ENCODE data around the gene GAS2L3.
"Not testable (repeated sequence)": the region's sequence is repeated elsewhere in the genome, so short reads cannot be mapped to it uniquely, and the experiment has no call there.

The GAS2L3 gene

GRCh38 chr12:100591979-100592378 lies 18.5 kb downstream of the GAS2L3 start:
- Histone ChIP-seq H3K4me3 (ENCODE audit: low read length) (no peak overlapping the region), H2AFZ (ENCODE audit: low read depth, low read length) (no peak overlapping the region), H3K36me3 (ENCODE audit: insufficient read depth, low read length) (peaks cover under 1% of the 10 kb centered on the region), H3K9me3 (ENCODE audit: low read length) (no peaks in the 10 kb centered on the region), H3K27me3 (ENCODE audit: insufficient read depth, low read length) (no peaks in the 10 kb centered on the region), H3K4me1 (ENCODE audit: insufficient read depth, low read length) (peaks cover 36% of the 10 kb centered on the region)

DNA sequence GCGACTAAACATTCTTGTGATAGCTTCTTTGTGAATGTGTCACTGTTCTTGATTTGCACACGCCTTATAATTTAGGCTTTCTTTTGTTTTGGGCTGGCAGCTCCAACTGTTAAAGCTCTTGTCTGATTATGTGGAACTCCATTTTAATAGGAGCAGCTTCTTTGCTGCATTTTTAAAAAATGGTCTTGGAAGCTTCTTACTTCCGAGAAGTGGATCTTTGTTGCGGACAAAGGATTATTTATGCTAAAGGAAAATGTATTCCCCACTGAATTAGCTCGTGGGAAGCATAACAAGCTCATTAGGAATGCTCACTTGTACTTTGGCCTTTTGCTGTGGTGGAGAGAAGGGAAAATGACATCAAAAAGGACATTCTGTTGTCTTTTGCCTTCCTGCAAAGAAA lies 20.0 kb downstream of the GAS2L3 start:
- no peaks in the 10 kb centered on the region for H3K9me3 ChIP-seq (ENCODE audit: low read length)
- peak overlapping the region; percentile 65 for H3K4me3 ChIP-seq (ENCODE audit: low read length)
- H3K36me3 ChIP-seq (ENCODE audit: insufficient read depth, low read length) = peaks cover 9% of the 10 kb centered on the region

GRCh38 chr12:100601626-100602025 lies 28.1 kb downstream of the GAS2L3 start:
- Histone ChIP-seq H3K4me3 (ENCODE audit: low read length) (no peak overlapping the region), H3K36me3 (ENCODE audit: insufficient read depth, low read length) (peaks cover 57% of the 10 kb centered on the region), H3K9me3 (ENCODE audit: low read length) (peaks cover 6% of the 10 kb centered on the region), H2AFZ (ENCODE audit: low read depth, low read length) (no peak overlapping the region), H3K4me1 (ENCODE audit: insufficient read depth, low read length) (peaks cover 7% of the 10 kb centered on the region), H3K27me3 (ENCODE audit: insufficient read depth, low read length) (no peaks in the 10 kb centered on the region)

More for the DNA sequence above, 20.0 kb downstream of the GAS2L3 start:
- Histone ChIP-seq H3K27me3 (ENCODE audit: insufficient read depth, low read length) (no peaks in the 10 kb centered on the region), H3K4me1 (ENCODE audit: insufficient read depth, low read length) (peaks cover 40% of the 10 kb centered on the region), H2AFZ (ENCODE audit: low read depth, low read length) (no peak overlapping the region)

DNA sequence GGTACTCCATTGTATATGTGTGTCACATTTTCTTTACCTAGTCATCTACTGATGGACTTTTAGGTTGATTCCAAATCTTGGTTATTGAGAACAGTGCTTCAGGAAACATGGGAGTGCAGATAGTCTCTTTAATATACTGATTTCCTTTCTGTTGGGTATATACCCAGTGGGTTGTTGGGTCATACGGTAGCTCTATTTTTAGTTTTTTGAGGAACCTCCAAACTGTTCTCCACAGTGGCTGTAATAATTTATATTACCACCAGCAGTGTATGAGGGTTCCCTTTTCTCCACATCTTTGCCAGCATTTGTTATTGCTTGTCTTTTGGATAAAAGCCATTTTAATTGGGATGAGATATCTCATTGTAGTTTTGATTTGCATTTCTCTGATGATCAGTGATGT lies 29.5 kb downstream of the GAS2L3 start:
- H3K9me3 ChIP-seq (ENCODE audit: low read length); H3K27me3 ChIP-seq (ENCODE audit: insufficient read depth, low read length); H2AFZ ChIP-seq (ENCODE audit: low read depth, low read length); H3K4me3 ChIP-seq (ENCODE audit: low read length); H3K4me1 ChIP-seq (ENCODE audit: insufficient read depth, low read length): not testable (repeated sequence)
- peaks cover 60% of the 10 kb centered on the region for H3K36me3 ChIP-seq (ENCODE audit: insufficient read depth, low read length)

- no peaks in the 10 kb centered on the region for H3K4me1 ChIP-seq (ENCODE audit: insufficient read depth, low read length)
- H3K36me3 ChIP-seq (ENCODE audit: insufficient read depth, low read length) = peaks cover 67% of the 10 kb centered on the region
- H3K4me3 ChIP-seq (ENCODE audit: low read length) = no peak overlapping the region
- no peaks in the 10 kb centered on the region for H3K27me3 ChIP-seq (ENCODE audit: insufficient read depth, low read length)
- H2AFZ ChIP-seq (ENCODE audit: low read depth, low read length) = no peak overlapping the region
- peaks cover 9% of the 10 kb centered on the region for H3K9me3 ChIP-seq (ENCODE audit: low read length)
These were observed 35.3 kb downstream of the GAS2L3 start for GRCh38 chr12:100608776-100609175.

GRCh38 chr12:100610666-100611430 lies 37.4 kb downstream of the GAS2L3 start:
- Histone ChIP-seq H3K27me3 (ENCODE audit: insufficient read depth, low read length) (no peaks in the 10 kb centered on the region), H2AFZ (ENCODE audit: low read depth, low read length) (no peak overlapping the region), H3K4me1 (ENCODE audit: insufficient read depth, low read length) (no peaks in the 10 kb centered on the region), H3K9me3 (ENCODE audit: low read length) (peaks cover 8% of the 10 kb centered on the region), H3K36me3 (ENCODE audit: insufficient read depth, low read length) (peaks cover 70% of the 10 kb centered on the region), H3K4me3 (ENCODE audit: low read length) (no peak overlapping the region)

DNA sequence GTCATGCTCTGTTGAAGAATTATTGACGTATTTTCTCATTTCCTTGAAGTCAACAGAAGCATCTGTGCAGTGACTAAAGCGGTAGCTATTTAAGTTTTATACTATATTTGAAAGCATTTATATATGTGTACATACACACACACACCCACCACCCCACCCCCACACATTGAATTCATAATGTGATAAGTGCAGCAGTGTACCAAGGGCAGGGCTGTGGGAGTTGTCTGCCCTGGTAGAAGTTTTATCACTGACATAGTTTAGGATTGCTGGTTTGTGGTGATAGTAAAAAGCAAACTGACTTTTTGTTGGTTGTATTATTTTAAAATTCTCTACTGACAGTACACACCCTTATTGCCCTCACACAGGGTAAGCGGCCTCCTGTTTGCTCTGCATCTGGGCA lies 39.1 kb downstream of the GAS2L3 start:
- no peaks in the 10 kb centered on the region for H3K4me1 ChIP-seq (ENCODE audit: insufficient read depth, low read length)
- no peak overlapping the region for H2AFZ ChIP-seq (ENCODE audit: low read depth, low read length)
- peaks cover 6% of the 10 kb centered on the region for H3K9me3 ChIP-seq (ENCODE audit: low read length)
- peaks cover 74% of the 10 kb centered on the region for H3K36me3 ChIP-seq (ENCODE audit: insufficient read depth, low read length)
- no peaks in the 10 kb centered on the region for H3K27me3 ChIP-seq (ENCODE audit: insufficient read depth, low read length)
- H3K4me3 ChIP-seq (ENCODE audit: low read length) = no peak overlapping the region

- no peaks in the 10 kb centered on the region for H3K4me1 ChIP-seq (ENCODE audit: insufficient read depth, low read length)
- H3K4me3 ChIP-seq (ENCODE audit: low read length) = no peak overlapping the region
- no peaks in the 10 kb centered on the region for H3K27me3 ChIP-seq (ENCODE audit: insufficient read depth, low read length)
- H3K36me3 ChIP-seq (ENCODE audit: insufficient read depth, low read length) = peaks cover 23% of the 10 kb centered on the region
- no peak overlapping the region for H2AFZ ChIP-seq (ENCODE audit: low read depth, low read length)
- H3K9me3 ChIP-seq (ENCODE audit: low read length) = no peaks in the 10 kb centered on the region
These were observed 51.1 kb downstream of the GAS2L3 start for GRCh38 chr12:100624571-100624970.

DNA sequence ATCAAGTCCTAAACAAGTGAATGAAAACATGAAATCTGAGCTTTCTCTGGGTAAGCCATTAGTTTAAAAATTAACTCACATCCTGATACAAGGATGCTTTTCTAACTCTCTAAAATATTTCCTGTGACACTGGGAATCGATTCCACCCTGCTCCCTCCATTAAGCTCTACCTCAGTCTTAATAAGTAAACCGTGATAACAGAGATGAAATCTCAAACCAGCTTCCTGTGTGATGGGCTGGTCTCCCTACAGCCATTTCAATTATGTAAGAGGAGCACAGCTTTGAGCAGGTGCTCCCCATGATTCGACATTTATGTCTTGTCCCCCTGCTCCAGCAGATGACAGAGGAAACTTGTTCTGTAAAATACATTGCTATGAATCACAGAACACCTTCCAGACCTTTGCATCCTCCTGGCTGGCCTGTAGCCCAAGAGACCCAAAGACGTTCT lies 59.0 kb downstream of the GAS2L3 start:
- Histone ChIP-seq H3K27me3 (ENCODE audit: insufficient read depth, low read length) (no peaks in the 10 kb centered on the region), H3K4me1 (ENCODE audit: insufficient read depth, low read length) (no peaks in the 10 kb centered on the region), H3K9me3 (ENCODE audit: low read length) (no peaks in the 10 kb centered on the region), H3K36me3 (ENCODE audit: insufficient read depth, low read length) (peaks cover 3% of the 10 kb centered on the region), H2AFZ (ENCODE audit: low read depth, low read length) (no peak overlapping the region), H3K4me3 (ENCODE audit: low read length) (no peak overlapping the region)

DNA sequence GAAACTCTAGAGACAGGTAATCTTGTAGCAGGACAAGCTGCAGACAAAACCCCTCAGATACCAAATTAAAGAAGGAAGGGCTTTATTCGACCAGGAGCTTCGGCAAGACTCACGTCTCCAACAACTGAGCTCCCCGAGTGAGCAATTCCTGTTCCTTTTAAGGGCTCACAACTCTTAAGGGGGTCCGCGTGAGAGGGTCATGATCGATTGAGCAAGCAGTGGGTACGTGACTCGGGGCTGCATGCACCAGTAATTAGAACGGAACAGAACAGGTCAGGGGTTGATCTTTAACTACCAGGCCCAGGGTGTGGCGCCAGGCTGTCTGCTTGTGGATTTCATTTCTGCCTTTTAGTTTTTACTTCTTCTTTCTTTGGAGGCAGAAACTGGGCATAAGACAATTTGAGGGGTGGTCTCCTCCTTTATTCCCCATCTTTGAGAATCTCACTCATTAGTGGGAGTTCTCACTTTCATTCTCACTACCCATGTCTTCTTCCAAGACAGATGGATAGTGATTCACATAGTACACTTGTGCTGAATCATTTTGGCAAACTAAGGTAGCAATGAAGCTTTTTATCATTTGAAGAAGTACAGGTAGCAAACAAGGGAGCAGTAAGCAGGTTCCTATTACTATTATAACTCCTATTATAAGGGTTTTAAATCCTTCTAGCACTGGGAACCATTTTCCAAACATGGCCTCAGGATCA lies 59.8 kb downstream of the GAS2L3 start:
- H3K36me3 ChIP-seq (ENCODE audit: insufficient read depth, low read length); H2AFZ ChIP-seq (ENCODE audit: low read depth, low read length): not testable (repeated sequence)

GRCh38 chr12:100643246-100643645 lies 69.8 kb downstream of the GAS2L3 start:
- Histone ChIP-seq H3K4me3 (ENCODE audit: low read length) (no peak overlapping the region), H3K4me1 (ENCODE audit: insufficient read depth, low read length) (no peaks in the 10 kb centered on the region), H3K36me3 (ENCODE audit: insufficient read depth, low read length) (no peaks in the 10 kb centered on the region), H2AFZ (ENCODE audit: low read depth, low read length) (no peak overlapping the region), H3K9me3 (ENCODE audit: low read length) (peaks cover 12% of the 10 kb centered on the region), H3K27me3 (ENCODE audit: insufficient read depth, low read length) (no peaks in the 10 kb centered on the region)

More for the DNA sequence above, 59.8 kb downstream of the GAS2L3 start:
- H3K27me3 ChIP-seq (ENCODE audit: insufficient read depth, low read length); H3K9me3 ChIP-seq (ENCODE audit: low read length); H3K4me3 ChIP-seq (ENCODE audit: low read length); H3K4me1 ChIP-seq (ENCODE audit: insufficient read depth, low read length): not testable (repeated sequence)

DNA sequence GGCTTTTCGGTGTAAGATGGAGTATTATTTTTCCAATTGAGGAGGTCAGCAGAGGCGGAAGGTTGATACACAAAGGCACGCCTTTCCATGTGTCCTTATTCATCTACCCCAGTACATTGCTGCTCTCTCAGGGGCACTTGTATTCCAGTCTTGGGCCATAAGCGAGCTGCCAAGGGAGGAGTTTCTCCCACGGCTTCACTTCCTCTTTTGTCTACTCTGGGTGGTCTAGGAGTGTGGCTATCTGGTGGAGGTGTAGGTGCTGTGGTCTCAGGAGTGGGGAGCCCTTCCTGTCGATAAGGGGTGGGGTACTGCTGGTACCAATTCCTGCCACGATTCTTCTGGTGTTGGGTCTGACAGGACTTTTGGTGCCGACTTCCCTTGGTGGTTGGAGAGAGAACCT lies 73.4 kb downstream of the GAS2L3 start:
- H3K36me3 ChIP-seq (ENCODE audit: insufficient read depth, low read length) = no peaks in the 10 kb centered on the region
- peaks cover 12% of the 10 kb centered on the region for H3K9me3 ChIP-seq (ENCODE audit: low read length)
- peaks cover 4% of the 10 kb centered on the region for H3K4me1 ChIP-seq (ENCODE audit: insufficient read depth, low read length)
- no peak overlapping the region for H3K4me3 ChIP-seq (ENCODE audit: low read length)
- H2AFZ ChIP-seq (ENCODE audit: low read depth, low read length) = no peak overlapping the region
- no peaks in the 10 kb centered on the region for H3K27me3 ChIP-seq (ENCODE audit: insufficient read depth, low read length)

- Histone ChIP-seq H3K4me1 (ENCODE audit: insufficient read depth, low read length) (peaks cover 4% of the 10 kb centered on the region), H3K9me3 (ENCODE audit: low read length) (peaks cover 1% of the 10 kb centered on the region), H3K4me3 (ENCODE audit: low read length) (no peak overlapping the region)
These were observed 77.6 kb downstream of the GAS2L3 start for GRCh38 chr12:100651108-100651507.

More at GRCh38 chr12:100651108-100651507, 77.6 kb downstream of the GAS2L3 start:
- H2AFZ ChIP-seq (ENCODE audit: low read depth, low read length) = no peak overlapping the region
- H3K36me3 ChIP-seq (ENCODE audit: insufficient read depth, low read length) = no peaks in the 10 kb centered on the region
- no peaks in the 10 kb centered on the region for H3K27me3 ChIP-seq (ENCODE audit: insufficient read depth, low read length)

Data from neuron (in vitro differentiated cells).